ENCODE results near the gene LENG8.
"Not testable (repeated sequence)": the region's sequence is repeated elsewhere in the genome, so short reads cannot be mapped to it uniquely, and the experiment has no call there.

The LENG8 gene

DNA sequence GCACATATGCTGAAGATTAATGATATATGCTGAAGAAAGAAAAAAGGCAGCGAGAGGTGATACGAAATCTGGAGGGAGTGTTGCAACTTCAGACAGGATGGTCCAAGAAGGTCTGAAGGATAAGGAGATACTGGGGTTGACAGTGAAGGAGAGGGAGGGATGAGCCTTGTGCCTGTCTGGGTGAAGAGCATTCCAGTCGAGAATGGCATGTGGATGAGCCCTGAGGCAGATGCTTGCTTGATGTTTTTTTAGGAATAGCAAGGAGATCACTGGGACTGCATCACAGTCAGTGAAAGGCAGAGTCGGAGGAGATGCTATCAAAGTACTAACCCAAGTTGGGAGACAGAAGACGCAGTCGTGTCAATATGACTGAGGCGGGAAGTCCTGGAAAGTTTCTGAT is 40.3 kb downstream of the LENG8 start:
- DNase-seq, result no peak

DNA sequence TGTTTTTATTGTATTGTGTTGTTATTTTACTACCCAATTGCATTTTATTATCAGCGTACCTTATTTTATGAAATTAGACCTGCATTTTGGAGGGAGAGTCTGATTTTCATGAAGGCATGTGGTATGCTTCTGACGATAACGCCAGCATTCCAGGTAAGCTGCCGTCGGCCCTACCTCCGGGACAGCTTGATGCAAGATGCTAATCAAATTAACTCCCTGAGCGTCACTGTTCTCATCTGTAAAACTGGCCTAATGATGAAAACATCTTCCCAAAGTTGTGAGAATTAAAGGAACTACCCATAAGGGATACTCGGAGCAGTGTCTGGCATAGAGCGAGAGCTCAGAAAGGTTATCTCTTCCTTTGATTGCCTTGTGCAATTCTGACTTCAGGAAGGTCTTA is 40.8 kb downstream of the LENG8 start:
- DNase-seq, result no peak

GRCh38 chr19:54492568-54492967 is 43.6 kb downstream of the LENG8 start:
- no peak for DNase-seq

- DNase-seq, result not testable (repeated sequence)
Measured at GRCh38 chr19:54493056-54493455, 44.1 kb downstream of the LENG8 start.

DNA sequence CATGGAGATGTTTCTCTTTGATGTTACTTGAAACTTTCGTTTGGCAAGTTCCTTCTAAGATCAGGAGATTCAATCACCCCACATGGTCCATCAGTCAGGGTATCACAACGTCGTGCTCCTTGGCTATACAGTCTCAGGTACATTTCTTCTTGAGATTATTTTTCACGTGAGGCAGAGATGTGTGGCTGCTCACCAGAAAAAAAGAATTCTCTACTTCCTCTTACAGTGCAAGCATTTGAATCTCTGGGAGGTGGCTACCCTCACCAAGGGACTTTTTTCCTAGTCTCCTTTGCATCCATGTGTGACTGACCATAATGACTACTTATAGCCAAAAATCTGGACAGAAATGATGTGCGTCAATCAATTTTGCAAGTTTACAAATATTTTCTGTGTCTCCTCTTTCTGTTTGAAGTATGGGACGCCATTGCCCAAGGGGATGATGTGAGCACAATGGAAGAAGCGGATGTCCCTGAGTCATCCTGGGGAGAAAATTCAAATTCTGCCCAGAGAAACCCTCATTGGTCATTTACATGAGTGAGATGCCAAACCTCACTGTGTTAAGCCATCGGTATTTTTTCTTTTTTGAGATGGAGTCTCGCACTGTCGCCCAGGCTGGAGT is 45.1 kb downstream of the LENG8 start:
- no peak for DNase-seq

DNA sequence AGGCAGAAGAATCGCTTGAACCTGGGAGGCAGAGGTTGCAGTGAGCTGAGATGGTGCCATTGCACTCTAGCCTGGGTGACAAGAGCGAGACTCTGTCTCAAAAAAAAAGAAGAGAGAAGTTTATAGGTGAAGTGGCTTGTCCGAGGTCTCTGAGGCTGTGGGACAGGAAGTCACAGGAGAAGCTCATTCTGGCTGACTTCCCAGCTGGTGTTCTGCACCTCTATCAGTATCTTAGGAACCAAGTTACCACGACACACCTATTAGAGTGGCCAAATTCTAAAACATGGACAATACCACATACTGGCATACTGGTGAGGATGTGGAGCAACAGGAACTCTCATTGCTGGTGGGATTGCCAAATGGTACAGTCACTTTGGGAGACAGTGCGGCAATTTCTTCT is 46.3 kb downstream of the LENG8 start:
- DNase-seq, result not testable (repeated sequence)

- not testable (repeated sequence) for DNase-seq
Measured at GRCh38 chr19:54497747-54498450, 48.9 kb downstream of the LENG8 start.

DNA sequence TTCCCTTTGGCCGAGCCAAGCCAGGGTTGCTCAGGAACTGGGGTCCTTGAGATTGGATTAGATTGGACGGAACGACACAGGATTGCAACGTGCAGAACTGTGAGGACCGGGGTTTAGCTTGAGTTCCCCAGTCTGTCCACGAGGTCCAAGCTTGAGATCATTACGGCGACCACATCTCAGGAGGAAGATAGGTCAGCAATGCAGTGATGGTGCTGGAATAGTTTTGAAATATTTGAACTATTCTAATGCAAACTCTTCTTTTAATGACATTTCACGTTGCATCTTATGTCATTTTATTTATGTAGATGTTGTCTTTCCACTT is 49.4 kb downstream of the LENG8 start:
- DNase-seq, result not testable (repeated sequence)

DNA sequence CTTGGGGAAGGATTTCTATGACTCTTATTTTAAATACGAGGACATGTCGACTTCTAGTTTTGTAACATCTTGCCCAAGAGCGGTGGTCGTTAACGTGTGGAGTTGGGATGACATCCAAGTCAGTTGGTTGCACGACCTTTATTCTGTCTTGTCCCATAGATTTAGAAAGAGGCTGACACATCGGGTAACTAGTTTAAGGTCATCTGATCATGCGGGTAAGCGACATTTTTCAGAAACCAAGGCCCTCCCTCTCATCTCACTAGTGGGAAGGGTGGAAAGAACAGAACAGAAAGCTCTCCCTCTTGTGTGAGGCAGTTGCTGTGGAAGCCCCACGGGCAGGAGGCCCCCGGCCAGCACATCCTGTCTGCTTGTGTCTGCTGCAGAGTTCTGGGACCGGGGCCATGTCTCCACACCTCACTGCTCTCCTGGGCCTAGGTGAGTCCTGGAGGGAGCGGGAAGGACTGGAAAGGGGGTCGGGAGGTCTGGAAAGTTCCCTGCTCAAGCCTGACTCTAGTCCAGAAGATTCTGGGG is 53.6 kb downstream of the LENG8 start, which contains the start of gene LAIR2:
TSS of gene LAIR2 (plus strand) at position 314 of the 531 bp plus-strand sequence. CDS start at position 402, 88 bp downstream.
- no peak for DNase-seq

GRCh38 chr19:54505542-54505941 is 56.5 kb downstream of the LENG8 start:
- DNase-seq, result not testable (repeated sequence)

DNA sequence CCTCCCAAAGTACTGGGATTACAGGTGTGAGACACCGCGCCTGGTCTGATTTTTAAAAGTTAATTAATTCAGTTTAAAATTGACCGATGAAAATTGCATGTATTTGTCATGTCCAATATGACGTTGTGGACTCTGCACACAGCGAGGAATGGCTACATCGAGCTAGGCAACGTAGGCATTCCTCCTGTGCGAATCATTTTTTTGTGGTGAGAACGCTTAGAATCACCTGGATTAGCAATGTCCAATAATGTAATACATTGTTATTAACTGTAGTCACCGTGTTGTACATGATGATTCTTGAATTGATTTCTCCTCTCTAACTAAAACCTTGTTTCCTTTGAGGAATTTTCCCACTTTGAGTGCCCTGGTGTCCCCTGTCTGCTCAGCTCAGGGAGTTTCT is 57.1 kb downstream of the LENG8 start:
- DNase-seq, result no peak

DNA sequence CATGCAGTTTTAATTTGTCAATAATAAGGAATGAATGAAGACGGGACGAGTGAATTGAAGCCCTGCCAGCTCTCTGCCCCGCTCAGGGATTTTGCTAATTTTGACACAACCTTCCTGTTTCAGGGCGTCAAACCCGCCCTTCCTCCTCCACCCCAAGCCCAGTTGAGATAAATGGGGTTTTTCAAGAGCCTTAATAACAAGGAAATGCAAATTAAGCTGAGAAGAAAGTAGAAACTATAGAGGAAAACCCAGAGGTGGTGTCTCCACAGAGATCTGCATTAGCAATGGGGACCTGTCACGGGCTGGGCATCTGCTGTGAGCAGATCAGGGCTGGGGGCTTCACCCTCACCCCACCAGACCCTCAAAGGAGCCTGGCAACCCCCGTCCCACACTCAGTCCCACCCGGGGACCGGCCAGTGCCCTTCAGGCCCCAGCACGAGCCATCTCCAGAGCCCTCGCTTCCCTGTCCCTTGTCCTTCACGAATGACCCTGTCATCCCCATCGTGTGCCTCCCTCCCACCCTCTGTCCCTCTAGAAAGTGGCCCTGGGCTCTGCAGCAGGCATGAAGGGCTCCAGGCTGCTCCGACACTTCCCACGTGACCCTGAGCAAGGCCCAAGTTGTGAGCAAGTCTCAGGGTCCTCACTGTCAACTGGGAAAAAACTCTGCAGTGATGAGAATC is 58.2 kb downstream of the LENG8 start:
- not testable (repeated sequence) for DNase-seq

GRCh38 chr19:54507824-54508223 is 58.8 kb downstream of the LENG8 start:
- no peak for DNase-seq

DNA sequence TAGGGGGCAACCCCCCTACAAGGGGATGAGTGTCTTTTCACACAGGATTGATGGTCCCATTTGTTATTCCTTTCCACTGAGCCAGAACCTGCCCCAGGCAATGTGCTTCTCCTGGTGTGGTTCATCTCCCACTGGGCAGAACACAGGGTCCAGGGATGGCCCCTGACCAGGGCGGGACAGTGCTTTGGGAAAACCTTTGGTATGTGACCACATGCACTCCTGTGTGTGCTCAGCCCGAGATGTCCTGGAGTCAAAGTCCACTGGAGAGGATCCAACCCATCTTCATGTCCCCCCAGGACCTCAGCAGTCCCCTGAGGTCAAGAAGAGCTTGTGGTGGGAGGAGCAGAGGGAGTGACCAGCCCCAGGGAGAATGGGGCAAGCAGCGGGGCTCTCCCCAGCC is 59.5 kb downstream of the LENG8 start:
- DNase-seq, result not testable (repeated sequence)

DNA sequence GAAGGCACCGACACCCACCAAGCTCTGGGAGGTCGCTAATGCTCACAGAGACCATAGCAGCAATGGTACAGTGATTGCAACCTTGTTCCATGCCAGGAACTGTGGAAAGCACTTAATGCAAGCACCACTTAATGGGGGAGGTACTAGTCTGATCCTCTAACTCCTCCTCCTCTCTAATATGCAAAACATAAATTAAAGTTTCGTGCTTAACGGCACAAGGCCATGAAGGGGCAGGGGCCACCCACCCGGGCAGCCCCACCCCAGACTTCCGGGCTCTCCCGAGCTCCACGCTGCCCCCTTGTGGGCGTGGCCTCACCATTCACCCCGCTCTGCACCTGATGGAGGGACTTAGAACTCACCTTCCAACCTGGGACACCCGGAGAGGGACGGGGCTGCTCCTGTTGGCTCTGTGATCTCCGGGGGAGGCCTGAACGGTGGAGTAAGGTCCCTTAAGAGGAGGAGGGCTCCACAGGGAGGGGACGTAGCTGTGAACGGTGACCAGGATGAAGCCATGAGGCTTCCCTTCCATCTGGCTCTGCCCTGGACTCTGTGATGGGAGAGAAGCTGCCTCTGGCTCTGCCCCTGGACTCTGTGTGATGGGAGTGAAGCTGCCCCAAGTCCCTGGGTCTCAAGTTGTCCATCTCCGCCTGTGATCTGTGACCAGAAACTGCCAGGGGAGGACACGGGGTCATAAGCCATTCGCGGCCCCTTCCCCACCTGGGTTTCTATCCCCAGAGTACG is 60.4 kb downstream of the LENG8 start:
- not testable (repeated sequence) for DNase-seq

All from NCI-H1436 (cell line).